Common myeloid progenitor, CD34-positive (primary cell): Measurements from ENCODE around the gene NEK6.

ENCODE experiments used
- CTCF ChIA-PET: fragments of 350-600 bp; sonication (Branson Sonifier 250); formaldehyde crosslinking; loops from one replicate; lab custom pipeline; 2021; ENCODE audit warnings: antibody characterized with exemption; lab: Charles Lee
- POLR2A ChIA-PET: fragments of 350-600 bp; sonication (Branson Sonifier 250); formaldehyde crosslinking; loops from one replicate; lab custom pipeline; 2021; ENCODE audit warnings: antibody characterized with exemption; lab: Charles Lee
- DNase-seq, 3 donors: peaks; one replicate each; pipeline versions ENCODE4 v3.0.0 to v3.0.0-alpha.2; 2013
- H3K27ac ChIP-seq, 2 experiments: 1 replicate in 1 of 2; 2 replicates in 1 of 2; pipeline ENCODE4 v1.7.0; 2013; ENCODE audit warnings: inconsistent platforms in 2 of 2, low read length in 2 of 2, mild to moderate bottlenecking in 2 of 2, low read depth in 1 of 2, moderate library complexity in 1 of 2; ENCODE audit not compliant: severe bottlenecking in 2 of 2, insufficient read depth in 1 of 2, poor library complexity in 1 of 2
- H3K27me3 ChIP-seq, 5 experiments: replicated peaks in 2 of 5; 1 replicate in 3 of 5; 2 replicates in 2 of 5; pipeline versions ENCODE4 v1.6.1 to v1.7.0; 2013; ENCODE audit warnings: low read length in 4 of 5, mild to moderate bottlenecking in 2 of 5, moderate library complexity in 2 of 5, inconsistent platforms in 1 of 5; ENCODE audit not compliant: insufficient read depth in 5 of 5, control insufficient read depth in 4 of 5
- H3K36me3 ChIP-seq, 4 experiments: 1 replicate in 2 of 4; 2 replicates in 2 of 4; pipeline versions ENCODE4 v1.6.1 to v1.7.0; 2013; ENCODE audit warnings: low read length in 3 of 4, control low read depth in 1 of 4, mild to moderate bottlenecking in 1 of 4; ENCODE audit not compliant: control insufficient read depth in 4 of 4, insufficient read depth in 4 of 4
- H3K4me1 ChIP-seq, 4 experiments: 1 replicate in 3 of 4; 2 replicates in 1 of 4; pipeline versions ENCODE4 v1.6.1 to v1.7.1; 2013; ENCODE audit warnings: low read length in 3 of 4, mild to moderate bottlenecking in 3 of 4, control low read depth in 1 of 4, inconsistent platforms in 1 of 4, moderate library complexity in 1 of 4; ENCODE audit not compliant: control insufficient read depth in 4 of 4, insufficient read depth in 4 of 4; ENCODE audit errors: control extremely low read depth in 1 of 4
- H3K4me3 ChIP-seq, 7 experiments: 1 replicate in 4 of 7; 2 replicates in 3 of 7; pipeline versions ENCODE4 v1.5.1 to v1.7.0; 2013; ENCODE audit warnings: mild to moderate bottlenecking in 7 of 7, low read length in 6 of 7, moderate library complexity in 6 of 7, inconsistent platforms in 2 of 7, low read depth in 2 of 7, control low read depth in 1 of 7; ENCODE audit not compliant: insufficient read depth in 4 of 7, control insufficient read depth in 1 of 7; ENCODE audit errors: extremely low read depth in 1 of 7
- H3K9me3 ChIP-seq, 5 experiments: 1 replicate in 4 of 5; 2 replicates in 1 of 5; pipeline versions ENCODE4 v1.6.1 to v1.7.1; 2013; ENCODE audit warnings: low read length in 4 of 5, mild to moderate bottlenecking in 2 of 5, inconsistent platforms in 1 of 5, low read depth in 1 of 5, moderate library complexity in 1 of 5; ENCODE audit not compliant: control insufficient read depth in 4 of 5, insufficient read depth in 2 of 5; ENCODE audit errors: control extremely low read depth in 1 of 5
- WGBS: methylation state at CpG from one replicate; pipeline ENCODE4 v1.1.5; 2013; ENCODE audit not compliant: insufficient coverage; 5-methylcytosine and 5-hydroxymethylcytosine counted together

Gene NEK6

DNA sequence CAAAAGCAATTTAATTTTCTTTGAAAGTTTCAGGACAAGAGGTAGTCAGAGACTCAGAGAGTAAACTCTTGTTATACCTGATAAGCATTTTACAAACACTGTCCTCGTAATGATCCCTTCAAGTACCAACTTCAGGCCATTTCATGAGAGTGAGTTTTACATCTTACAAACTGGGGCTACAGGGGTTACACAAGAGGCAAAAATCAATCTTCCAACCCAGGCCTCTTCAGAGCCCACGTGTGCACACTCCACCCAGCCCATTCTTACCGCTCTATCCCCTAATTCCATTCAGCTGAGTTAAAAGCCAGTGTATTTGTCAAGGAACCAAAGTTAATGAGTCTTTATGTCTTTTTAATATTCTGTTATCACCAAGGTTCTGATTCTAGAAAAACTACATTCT is 110.9 kb downstream of the NEK6 start:
- ChIA-PET POLR2A (no interaction called here), CTCF (interaction anchor here (1.6 kb wide), 1 partner anchor 10 kb away, joined by 4 read pairs; no protein-coding TSS in a partner anchor)
- H3K27me3 ChIP-seq: no peaks in the 10 kb centered on the region
- DNase-seq: no peak
- no peaks in the 10 kb centered on the region for H3K9me3 ChIP-seq
- H3K4me1 ChIP-seq: peaks cover 0 to 7% (median 0%) of the 10 kb centered on the region in 4 experiments
- H3K36me3 ChIP-seq: peaks cover 2 to 33% (median 12%) of the 10 kb centered on the region in 4 experiments
- no peak overlapping the region for H3K4me3 ChIP-seq
- H3K27ac ChIP-seq: no peak overlapping the region
- 89% methylated on average over 3 of the region's 3 CpGs for WGBS

DNA sequence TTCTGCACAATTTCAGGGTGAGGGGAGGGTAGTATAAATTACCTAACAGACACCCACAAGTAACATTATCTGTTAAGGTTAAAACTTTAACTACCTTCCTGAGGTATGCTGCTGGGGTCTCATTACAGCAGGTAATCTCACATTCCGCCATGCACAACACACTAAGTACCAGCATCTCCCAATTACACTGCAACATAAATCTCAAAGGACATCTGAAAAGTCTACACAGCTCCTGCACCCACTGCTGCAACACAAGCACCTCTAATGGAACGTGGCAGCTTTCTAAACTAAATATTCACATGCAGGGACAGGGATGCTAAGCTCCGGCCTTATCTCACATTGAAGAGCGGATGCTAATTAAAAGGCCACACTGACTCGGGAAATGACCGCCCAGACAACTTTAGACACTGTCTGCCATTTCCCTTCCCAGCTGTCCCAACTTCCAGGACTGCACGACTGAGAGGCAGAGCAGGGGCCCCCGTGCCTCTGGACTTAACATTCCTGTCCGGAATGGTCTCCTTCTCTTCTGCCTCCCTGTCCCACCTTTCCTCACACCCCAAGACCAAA is 111.6 kb downstream of the NEK6 start:
- 97% methylated on average over 7 of the region's 9 CpGs for WGBS
- Histone ChIP-seq H3K36me3 (peaks cover 2 to 34% (median 13%) of the 10 kb centered on the region in 4 experiments), H3K9me3 (peaks cover 0 to 3% (median 0%) of the 10 kb centered on the region in 5 experiments), H3K4me1 (peaks cover 0 to 7% (median 0%) of the 10 kb centered on the region in 4 experiments), H3K27me3 (no peaks in the 10 kb centered on the region), H3K4me3 (no peak overlapping the region), H3K27ac (no peak overlapping the region)
- CTCF ChIA-PET: interaction anchor here (1.6 kb wide), 1 partner anchor 9 kb away, joined by 4 read pairs; no protein-coding TSS in a partner anchor
- POLR2A ChIA-PET: no interaction called here
- no peak for DNase-seq

DNA sequence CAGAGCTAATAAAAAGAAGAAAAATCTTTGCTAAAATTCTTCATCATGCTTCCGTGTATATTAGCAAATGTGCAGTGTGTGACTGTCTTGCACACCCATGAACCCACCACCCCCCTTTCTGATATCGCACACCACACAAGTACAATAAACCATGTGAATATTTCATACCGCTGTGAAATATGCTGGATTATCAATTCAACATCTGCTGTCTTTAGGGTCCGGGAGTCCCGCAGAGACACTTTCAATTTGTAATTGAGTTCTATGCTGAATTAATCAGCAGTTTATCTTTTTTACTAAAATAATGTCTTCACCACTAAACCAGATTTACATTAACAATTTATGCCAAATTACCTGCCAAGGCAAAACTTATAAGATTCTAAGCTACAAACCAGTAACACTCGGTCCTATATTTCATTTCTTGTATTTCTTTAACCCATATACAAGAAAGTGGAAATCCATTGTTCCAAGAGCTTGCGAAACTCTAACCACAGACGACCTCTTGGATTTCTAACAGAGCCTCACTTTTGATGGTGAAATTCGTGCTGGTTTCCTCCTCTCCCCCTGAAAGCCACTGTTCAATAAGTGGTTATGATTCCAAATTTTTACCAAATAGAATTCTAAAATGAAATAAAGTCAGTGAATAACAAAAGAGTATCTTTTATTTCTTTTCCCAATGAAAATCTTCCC is 113.3 kb downstream of the NEK6 start:
- no peak overlapping the region for H3K4me3 ChIP-seq
- ChIA-PET POLR2A (no interaction called here), CTCF (interaction anchor here (0.6 to 2.0 kb wide), 6 partner anchors 13 to 248 kb away, joined by 3 to 14 read pairs (median 3); no protein-coding TSS in a partner anchor)
- peaks cover 5 to 35% (median 16%) of the 10 kb centered on the region in 4 experiments for H3K36me3 ChIP-seq
- H3K9me3 ChIP-seq: peaks cover 0 to 3% (median 0%) of the 10 kb centered on the region in 5 experiments
- no peak overlapping the region for H3K27ac ChIP-seq
- peak in 1 of 3 donors; percentile 8 for DNase-seq
- WGBS: 85% methylated on average over 3 of the region's 9 CpGs
- no peaks in the 10 kb centered on the region for H3K27me3 ChIP-seq
- peaks cover 0 to 7% (median 0%) of the 10 kb centered on the region in 4 experiments for H3K4me1 ChIP-seq

DNA sequence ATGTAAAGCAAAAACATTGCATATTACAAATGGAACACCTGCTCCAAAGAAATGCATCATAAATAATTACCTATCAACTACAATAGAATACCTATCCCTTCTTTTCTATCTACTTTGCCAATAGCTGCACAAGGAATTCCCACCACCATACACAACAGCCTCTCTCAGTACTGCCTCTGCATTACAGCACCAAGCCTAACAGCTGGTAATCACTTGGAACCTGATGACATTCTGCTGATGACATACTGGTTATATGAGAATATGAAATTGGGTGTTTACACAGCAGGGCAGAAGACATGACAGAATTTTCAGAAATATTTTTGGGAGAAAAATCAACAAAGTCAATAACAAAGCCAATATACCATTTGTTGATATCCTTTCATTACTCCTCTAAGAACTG is 114.3 kb downstream of the NEK6 start:
- ChIA-PET CTCF (interaction anchor here (1.0 to 2.0 kb wide), 4 partner anchors 12 to 245 kb away, joined by 3 to 14 read pairs (median 4); no protein-coding TSS in a partner anchor), POLR2A (no interaction called here)
- no peak for DNase-seq

DNA sequence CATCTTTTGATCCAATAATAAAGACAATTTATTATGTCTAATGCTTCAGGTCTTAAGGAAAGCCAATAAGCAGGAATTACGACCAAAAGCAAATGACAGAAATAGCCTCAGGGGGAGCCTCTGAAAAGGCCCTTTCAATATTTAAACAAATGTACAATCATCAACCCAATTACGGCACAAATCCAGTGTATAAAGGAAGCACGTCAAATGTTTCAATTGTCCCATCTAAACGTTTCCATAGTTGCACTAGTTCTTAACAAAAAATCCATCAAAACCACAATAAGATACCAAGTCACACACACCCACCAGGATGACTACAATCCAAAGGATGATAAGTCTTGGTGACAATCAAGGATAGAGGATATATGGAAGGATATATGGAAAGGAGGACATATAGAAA is 115.6 kb downstream of the NEK6 start:
- Histone ChIP-seq H3K27ac (no peak overlapping the region), H3K36me3 (peaks cover 3 to 36% (median 17%) of the 10 kb centered on the region in 4 experiments), H3K27me3 (no peaks in the 10 kb centered on the region), H3K4me3 (no peak overlapping the region), H3K9me3 (peaks cover 0 to 3% (median 0%) of the 10 kb centered on the region in 5 experiments), H3K4me1 (peaks cover 0 to 7% (median 0%) of the 10 kb centered on the region in 4 experiments)
- no peak for DNase-seq
- POLR2A ChIA-PET: no interaction called here
- WGBS: 100% methylated on average over 3 of the region's 4 CpGs
- CTCF ChIA-PET: no interaction called here

More for the DNA sequence above, 114.3 kb downstream of the NEK6 start:
- Histone ChIP-seq H3K27me3 (no peaks in the 10 kb centered on the region), H3K36me3 (peaks cover 5 to 32% (median 13%) of the 10 kb centered on the region in 4 experiments), H3K9me3 (peaks cover 0 to 3% (median 0%) of the 10 kb centered on the region in 5 experiments), H3K27ac (no peak overlapping the region), H3K4me1 (peaks cover 0 to 7% (median 0%) of the 10 kb centered on the region in 4 experiments), H3K4me3 (no peak overlapping the region)

DNA sequence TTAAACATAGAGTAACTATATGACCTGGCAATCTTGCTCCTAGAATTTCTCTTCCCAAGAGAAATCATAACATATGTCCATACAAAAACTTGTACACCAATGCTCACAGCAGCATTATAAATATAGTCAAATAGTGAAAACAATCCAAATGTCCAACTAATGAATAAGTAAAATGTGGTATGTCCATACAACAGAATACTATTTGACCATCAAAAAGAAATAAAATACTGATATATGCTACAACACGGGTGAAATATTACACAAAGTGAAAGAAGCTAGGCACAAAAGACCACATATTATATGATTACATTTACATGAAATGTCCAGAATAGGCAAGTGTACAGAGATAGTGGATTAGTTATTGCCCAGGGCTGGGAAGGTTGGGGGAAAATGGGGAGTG is 116.1 kb downstream of the NEK6 start:
- no peak overlapping the region for H3K27ac ChIP-seq
- no peaks in the 10 kb centered on the region for H3K27me3 ChIP-seq
- ChIA-PET POLR2A (interaction anchor here (0.6 kb wide), 1 partner anchor 11 kb away, joined by 4 read pairs; no protein-coding TSS in a partner anchor), CTCF (interaction anchor here (1.0 to 1.6 kb wide), 4 partner anchors 11 to 18 kb away, joined by 3 read pairs; no protein-coding TSS in a partner anchor)
- H3K4me1 ChIP-seq: peaks cover 0 to 7% (median 0%) of the 10 kb centered on the region in 4 experiments
- peaks cover 3 to 36% (median 17%) of the 10 kb centered on the region in 4 experiments for H3K36me3 ChIP-seq
- no CpG with 5 or more reads among the region's 1 CpG for WGBS
- DNase-seq: no peak
- H3K9me3 ChIP-seq: peaks cover 0 to 3% (median 0%) of the 10 kb centered on the region in 5 experiments
- H3K4me3 ChIP-seq: no peak overlapping the region
